Smooth muscle cell of the brain vasculature (primary cell): Measurements from ENCODE around the gene FOXN3.
"Not testable (repeated sequence)": the region's sequence is repeated elsewhere in the genome, so short reads cannot be mapped to it uniquely, and the experiment has no call there.

ENCODE experiments used
- DNase-seq: peaks from one replicate; pipeline ENCODE4 v3.0.0-alpha.2; 2012; ENCODE audit warnings: low read depth, low spot score

The FOXN3 gene

DNA sequence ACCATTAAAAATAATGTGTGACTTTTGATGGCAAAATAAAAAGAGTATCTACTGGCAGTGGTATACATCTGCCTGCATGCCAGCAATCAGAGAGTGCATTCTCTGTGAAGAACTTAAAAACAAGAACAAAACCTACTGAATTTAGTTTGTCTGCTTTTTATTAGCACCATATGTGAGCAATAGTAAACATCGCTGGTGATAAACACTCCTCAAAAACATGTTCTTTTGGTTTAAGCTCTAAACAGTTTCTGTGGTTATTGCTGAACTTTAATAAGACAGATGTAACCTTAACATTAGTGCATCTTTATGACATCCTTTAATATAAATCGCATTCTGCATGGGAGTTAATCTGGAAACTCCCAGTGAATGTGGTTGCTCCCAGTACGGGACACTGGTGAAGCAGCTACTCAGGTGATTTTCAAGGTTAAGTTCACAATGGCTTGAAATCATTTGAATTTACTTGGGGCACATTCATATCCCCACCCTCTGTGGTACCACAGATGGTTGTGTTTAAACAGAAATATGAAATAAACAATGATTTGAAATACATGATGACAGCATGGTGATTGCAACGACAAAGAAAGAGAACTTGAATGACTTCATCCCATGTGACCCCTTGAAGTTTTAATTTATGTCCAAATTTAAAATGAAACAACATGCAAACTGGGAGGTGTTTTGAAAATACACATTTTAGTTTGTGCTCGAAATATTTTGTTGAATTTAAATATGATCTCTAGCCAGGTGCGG lies 285.9 kb downstream of the FOXN3 start:
- no peak for DNase-seq

DNA sequence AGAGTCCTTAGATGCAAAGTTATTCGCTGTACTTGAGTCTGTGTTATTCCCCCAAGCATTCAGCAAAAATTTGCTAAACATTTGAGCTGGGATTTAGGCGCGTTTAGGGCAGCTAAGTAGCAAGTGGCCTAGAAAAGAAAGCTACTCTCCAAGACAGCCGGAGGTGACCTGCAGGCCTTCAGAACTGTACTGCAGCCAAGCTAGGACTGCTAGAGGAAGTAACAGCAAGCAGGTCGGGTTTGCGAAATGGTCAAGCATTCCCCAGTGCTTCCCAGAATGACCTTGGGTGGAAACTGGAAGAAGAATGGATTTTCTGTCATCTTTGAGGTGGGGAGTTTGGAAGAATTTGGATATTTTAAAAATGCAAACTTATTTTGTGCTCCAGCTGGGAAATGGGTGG lies 287.5 kb downstream of the FOXN3 start:
- no peak for DNase-seq

DNA sequence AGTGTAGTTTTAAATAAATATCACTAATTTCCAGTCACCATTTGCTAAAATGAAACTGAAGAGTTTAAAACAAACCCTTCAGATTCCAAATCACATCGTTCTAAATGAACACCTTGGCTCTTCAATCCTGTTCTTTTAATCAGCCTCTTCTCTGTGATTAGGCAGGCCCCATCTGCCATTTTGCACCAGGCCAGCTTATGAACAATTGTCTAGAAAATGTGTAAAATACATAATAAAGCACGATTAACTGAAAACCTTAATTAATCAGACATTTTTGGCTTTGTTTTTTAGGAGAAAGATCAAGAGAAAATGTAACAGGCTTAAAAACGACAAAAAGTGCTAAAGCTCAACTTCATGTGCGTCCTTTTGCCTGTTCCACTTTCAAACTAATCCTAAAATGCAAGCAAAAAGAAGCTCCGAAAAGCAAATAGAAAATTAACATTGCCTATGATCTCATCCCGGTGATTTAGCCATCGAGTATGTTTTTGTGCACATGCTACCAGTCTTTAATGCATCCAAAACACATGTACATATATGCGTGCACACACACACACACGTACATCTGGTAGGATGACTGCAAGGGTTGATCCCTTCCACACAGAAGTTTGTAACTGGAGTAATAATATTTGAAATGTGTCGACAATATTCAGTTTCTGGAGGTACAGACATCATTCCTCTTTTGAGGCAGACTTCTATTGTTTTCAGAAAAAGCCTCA lies 288.6 kb downstream of the FOXN3 start:
- no peak for DNase-seq

DNA sequence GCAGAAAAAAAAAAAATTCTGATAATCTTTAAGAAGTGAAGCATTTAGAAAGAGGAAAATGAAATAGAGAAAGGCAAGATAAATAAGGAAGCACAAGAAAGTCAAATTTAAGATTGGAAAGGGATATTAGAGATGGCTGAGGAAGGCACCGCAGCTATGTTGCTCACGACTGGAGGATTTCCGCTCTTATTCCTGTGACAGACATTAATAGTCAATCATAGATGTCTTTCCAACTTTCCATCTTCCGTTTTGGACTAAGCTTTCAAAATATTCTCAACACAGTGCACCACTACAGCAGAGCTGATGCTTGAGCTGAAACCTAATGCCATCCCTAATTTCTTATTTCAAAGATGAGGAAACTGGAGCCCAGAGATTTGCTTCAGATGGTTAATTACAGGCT lies 290.6 kb downstream of the FOXN3 start:
- DNase-seq = no peak

DNA sequence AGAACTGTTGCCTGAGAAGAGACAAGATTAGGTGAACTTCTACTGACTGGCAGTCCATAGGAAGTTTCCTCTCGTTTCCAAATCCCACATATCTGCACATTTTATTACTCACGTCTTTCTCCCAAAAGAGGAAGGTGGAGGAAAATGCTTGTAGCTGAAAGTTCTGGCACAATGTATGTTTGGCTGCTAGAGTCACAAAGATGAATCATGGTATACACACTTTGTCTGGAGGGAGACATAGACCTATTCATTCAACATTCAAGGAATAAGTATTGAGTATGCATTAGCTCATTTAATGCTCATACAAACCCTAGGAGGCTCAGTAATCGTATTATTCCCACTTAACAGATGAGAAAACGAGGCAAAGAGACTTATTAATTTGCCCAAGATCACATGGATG lies 291.8 kb downstream of the FOXN3 start:
- no peak for DNase-seq

DNA sequence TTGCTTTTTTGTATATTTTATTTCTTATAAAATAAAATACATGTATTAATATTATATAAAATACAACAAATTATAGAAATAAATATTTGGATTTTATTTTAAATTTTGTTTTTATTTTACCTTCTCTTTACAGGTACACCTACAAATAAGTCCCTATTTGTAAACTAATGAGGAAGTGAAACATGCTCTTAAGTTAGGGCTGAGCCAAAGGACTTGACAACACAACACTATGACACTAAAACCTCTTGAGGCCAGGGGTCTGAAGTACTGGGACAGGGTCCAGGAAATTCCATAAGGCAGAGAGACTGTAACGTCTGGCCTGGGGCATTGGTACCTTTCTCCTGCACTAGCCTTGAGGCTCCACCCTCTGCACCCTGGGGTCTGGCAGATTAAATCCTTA lies 293.2 kb downstream of the FOXN3 start:
- DNase-seq = no peak

DNA sequence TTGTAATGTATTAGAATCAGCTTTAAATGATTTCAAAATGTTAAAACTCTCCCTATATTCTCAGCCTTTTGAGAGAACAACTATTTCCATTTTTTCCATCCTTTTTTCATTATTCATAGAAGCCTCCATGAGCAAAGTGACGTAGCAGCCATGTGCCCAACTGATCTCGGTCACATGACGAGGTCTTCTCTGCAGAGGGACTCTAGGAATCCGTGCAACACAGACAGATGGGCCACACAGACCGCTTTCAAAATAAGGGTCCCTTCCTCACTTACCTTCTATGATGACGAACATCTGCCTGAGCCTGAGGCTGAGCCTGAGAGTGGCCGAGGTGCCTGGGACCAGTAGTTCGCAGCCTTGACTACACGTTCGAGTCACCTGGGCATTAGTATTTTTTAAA lies 293.8 kb downstream of the FOXN3 start:
- no peak for DNase-seq

DNA sequence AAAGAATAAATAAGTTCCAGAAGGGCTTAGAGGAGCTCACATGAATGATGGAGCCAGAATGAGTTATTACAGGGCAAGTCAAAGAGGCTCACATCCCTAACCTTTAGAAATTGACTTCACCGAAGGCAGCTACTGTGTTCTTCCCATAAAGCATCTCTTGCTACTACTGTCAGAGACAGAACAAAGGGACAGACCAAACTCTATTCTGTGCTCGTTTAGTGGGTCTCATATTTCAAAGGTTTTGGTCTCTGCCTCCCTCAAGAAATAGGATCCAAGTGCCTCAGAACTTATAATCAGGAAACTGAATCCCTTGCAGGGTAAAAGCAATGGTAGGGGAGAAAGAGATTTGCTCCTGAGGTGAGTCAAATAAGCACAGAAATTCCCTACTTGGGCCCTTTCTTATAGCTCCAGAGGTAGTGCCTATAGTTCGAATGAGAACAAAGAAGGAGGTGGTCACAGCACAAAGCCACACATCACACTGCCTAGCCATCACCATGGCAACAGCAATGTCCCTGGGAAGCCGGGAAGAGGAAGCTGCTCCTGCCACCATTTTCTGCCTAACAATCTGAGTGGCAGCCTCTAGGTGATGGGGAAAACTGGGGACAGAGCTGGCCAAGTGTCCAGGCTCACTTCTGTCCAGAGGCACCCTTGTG lies 294.9 kb downstream of the FOXN3 start:
- no peak for DNase-seq

DNA sequence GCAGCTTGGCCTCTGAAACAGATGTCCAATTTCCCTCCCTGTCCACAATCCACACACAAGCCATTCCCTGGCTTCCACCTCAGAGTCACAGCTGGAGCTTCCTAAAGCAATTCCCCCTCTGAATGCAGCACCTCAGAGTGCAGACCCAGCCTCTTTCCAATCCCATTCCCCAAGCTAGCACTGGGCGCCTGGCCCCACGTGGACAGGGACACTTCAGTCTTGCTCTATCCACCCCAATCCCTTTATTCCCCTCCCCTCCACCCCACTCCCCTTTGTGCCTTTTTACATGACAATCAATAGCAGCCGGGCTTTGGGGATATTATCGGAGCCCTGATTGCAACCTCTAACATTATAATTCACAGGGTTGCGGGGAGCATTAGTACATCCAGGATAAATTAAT lies 300.0 kb downstream of the FOXN3 start:
- no peak for DNase-seq

DNA sequence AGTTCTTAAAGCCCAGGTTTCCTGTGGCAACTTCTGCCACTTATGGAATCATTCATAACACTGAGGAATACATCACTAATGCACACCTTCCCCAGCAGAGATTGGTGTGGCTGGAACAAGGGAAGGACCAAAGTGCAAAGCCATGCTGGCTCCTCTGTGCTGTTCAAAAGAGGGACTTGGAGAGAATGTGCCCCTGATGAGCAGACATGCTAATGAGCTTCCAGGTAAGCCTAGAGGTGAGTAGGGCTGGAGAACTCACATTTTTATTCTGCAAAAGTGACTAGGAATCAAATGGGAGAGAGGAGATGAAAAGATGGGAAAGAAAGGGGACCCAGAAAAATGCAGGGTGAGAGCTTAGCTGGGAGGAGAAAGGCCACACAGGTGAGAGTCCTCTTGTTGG lies 302.9 kb downstream of the FOXN3 start:
- no peak for DNase-seq

DNA sequence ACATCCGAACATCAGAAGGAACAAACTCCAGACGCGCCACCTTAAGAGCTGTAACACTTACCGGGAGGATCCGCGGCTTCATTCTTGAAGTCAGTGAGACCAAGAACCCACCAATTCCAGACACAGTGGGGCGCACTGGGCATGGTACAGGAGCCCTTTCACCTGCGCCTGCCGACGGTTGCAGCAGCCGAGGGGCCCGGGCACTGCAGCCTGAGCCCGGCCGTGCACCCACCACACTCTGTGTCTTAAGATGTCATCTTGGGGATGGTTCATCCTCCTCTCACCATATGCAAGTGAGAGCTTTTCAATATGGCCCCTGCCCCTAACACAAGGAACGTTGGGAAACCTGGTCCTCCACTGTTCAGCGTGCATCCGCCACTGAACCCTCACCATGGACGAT lies 304.3 kb downstream of the FOXN3 start:
- no peak for DNase-seq

DNA sequence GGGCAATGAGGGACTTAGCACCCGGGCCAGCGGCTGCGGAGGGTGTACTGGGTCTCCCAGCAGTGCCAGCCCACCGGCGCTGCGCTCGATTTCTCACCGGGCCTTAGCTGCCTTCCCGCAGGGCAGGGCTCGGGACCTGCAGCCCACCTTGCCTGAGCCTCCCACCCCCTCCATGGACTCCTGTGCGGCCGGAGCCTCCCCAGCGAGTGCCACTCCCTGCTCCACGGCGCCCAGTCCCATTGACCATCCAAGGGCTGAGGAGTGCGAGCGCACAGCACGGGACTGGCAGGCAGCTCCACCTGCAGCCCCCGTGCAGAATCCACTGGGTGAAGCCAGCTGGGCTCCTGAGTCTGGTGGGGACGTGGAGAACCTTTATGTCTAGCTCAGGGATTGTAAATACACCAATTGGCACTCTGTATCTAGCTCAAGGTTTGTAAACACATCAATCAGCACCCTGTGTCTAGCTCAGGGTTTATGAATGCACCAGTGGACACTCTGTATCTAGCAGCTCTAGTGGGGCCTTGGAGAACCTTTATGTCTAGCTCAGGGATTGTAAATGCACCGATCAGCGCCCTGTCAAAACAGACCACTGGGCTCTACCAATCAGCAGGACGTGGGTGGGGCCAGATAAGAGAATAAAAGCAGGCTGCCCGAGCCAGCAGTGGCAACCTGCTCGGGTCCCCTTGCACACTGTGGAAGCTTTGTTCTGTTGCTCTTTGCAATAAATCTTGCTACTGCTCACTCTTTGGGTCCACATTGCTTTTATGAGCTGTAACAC lies 305.1 kb downstream of the FOXN3 start:
- DNase-seq = not testable (repeated sequence)

DNA sequence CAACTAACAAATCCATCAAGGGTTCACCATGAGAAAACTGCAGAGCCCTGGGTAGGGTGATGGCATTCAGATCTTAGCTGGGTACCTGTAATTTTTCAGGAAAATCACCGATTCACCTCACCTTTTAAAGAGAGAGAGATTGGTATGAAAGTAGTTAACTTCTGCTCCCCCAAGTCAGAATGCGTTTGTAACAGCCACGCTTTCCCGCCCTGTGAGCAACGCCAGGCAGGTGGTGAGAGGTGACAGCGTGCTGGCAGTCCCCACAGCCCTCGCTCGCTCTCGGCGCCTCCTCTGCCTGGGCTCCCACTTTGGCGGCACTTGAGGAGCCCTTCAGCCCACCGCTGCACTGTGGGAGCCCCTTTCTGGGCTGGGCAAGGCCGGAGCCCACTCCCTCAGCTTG lies 305.8 kb downstream of the FOXN3 start:
- DNase-seq = not testable (repeated sequence)

DNA sequence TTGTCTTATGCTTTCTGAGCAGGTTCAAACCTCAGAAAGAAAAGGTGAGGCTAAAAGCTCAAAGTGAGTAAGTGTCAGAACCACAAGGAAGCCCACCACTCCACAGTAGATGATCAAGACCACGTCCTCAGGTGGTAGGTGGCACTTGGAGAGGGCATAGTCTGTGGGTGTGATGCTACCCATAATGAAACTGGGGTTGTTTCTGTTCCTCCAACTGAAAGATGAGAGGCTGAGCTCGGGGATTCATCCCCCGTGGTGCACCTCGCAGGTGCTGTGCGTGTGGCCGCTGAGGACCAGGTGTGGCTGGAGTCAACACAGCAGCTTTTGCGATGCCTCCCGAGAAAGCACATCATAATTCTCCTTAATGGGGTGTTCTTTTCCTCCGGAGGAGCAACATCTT lies 306.9 kb downstream of the FOXN3 start:
- DNase-seq = no peak

DNA sequence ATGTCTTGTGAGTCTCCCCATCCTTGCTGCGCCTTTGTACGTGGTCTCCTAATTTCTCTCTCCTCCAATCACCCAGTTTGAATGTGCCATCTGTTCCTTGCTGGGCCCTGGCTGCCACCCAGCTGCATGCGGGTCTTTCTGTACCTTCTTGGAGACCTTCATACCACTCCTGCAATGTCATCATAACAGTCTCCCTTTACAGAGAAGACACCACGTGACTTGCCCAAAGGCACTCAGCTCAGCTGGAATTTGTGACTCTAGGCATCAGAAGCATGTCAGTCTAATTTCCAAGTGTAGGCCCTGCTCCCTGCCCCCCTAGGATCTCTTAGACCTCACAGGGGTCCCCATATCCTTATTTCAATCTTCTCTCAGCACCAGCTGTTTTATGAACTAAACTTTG lies 308.4 kb downstream of the FOXN3 start:
- DNase-seq = no peak

DNA sequence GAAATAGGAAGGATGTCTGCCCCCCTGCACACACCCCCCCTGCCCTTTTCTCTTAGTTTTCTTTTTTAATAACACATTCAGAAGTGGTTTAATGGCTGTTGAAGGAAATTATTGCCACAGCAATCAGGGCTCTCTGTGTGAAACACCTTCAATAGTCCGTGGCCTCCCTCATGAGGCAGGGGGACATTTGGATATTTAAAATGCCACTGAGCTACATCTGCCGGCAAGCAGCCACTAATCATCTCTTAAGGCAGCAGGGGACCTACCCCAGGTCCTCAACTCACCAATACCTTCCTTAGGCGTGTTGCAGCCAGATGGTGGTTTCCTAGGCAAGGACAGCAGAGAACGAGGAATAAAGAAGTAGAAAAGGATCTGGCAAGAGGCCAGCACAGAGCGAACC lies 309.4 kb downstream of the FOXN3 start:
- DNase-seq = no peak
